Measurements from ENCODE around the gene ALDH4A1.
"Not testable (repeated sequence)": the region's sequence is repeated elsewhere in the genome, so short reads cannot be mapped to it uniquely, and the experiment has no call there.

The ALDH4A1 gene

DNA sequence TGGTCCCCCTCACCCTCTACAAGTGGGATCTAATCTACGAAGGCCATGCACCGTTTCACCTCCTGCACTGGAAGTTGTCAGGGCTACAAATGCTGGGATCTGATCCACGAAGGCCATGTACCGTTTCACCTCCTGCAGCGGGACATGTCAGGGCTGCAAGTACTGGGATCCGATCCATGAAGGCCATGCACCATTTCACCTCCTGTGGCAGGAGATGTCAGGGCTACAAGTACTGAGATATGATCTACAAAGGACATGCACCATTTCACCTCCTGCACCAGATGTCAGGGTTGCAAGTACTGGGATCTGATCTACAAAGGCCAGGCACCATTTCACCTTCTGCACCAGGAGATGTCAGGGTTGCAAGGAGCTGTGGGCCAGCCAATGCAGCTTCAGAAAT is 7.0 kb downstream of the ALDH4A1 start:
- DNase-seq: no peak

DNA sequence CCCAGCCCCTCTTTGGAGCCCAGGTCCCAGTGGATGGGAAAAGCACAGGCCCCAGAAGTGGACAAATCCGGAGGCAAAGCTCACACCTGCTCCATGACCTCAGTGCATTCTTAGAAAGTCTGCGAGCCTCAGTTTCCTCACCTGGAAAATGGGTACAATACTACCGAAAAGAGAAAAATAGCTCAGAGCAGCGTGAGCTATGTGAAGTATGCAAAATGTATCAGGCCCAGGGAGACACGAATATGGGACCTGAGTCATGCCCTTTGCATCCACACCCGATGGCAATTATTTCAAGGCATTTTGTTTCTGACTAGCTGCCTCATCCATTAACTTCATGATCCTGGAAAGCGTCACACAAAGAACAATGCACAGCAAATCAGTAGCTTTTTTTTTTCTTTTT is 9.2 kb downstream of the ALDH4A1 start:
- DNase-seq: no peak

DNA sequence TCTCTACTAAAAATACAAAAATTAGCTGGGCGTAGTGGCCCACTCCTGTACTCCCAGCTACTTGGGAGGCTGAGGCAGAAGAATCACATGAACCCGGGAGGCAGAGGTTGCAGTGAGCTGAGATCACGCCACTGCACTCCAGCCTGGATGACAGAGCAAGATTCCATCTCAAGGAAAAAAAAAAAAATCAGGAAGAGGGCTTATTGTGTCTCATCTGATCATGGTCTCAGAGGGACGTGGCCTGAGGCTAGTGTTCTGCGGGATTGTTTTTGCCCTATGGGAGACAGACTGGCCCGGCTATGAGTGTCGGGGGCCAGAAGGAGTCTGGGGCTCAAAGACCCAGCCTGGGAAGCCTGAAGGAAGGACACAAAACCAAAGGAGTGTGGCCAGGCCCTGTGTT is 10.5 kb downstream of the ALDH4A1 start:
- DNase-seq: not testable (repeated sequence)

DNA sequence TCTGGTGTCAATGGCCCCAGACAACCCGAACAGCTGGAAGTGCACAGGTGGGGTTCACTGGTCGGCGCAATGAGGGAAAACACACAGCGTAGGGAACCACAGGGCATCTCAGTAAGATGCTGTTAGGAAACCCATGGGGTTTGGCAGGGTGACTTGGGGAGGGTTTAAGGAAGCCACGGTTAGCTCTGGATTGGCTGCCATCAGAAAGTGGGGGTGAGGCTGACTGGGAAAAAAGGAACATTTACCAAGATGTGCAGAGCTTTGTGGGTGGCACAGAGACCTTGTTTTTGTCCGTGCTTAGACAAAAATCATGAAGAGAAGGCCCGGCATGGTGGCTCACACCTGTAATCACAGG is 11.0 kb downstream of the ALDH4A1 start:
- no peak for DNase-seq

DNA sequence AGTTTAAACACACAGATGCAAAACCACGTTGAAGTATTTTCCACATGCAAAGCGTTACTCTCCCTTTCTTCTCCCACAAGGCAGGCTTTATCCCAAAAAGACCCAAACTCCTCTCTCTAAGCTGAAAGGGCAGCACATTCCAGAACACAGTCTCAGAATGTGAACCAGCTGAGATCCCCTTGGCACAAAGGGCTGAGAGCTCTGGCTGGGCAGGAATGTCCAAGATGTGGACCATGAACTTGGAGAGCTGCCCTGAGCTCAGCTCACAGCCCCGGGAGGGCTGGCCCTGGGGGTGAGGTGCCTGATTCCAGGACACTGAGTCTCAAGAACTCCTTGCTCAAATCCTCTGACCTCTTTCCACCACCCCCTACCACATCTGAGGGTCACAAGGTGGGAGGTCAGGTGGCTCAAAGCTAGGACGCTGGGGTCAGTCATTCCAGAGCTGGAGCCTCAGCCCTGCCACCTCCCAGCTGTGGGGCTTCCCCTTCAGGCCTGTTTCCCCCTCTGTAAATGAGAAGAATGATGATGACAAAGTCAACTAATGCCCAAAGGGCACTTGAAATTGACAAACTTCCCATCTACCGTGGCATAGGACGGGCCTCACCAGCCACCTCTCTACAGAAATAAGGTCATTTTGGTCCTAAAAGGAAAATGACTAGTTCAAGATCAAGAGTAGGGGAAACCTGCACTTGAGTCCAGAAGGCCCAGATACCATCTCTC is 11.5 kb downstream of the ALDH4A1 start:
- DNase-seq: no peak

DNA sequence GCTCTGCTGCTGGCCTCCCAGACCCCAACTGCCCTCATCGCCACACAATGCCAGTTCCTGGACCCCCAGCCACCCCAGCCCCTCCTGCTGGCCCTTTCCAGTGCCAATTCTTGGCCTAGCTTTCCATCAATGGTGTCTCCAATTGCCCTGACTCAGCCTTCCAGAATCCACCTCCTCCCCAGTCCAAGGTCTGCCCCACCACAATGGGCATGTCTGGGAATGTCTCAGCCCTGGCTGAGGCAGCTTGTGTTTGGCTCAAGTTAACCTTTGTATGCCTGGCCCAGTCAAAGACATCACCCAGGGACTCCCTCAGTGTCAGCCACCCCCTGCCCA is 16.4 kb downstream of the ALDH4A1 start:
- no peak for DNase-seq

DNA sequence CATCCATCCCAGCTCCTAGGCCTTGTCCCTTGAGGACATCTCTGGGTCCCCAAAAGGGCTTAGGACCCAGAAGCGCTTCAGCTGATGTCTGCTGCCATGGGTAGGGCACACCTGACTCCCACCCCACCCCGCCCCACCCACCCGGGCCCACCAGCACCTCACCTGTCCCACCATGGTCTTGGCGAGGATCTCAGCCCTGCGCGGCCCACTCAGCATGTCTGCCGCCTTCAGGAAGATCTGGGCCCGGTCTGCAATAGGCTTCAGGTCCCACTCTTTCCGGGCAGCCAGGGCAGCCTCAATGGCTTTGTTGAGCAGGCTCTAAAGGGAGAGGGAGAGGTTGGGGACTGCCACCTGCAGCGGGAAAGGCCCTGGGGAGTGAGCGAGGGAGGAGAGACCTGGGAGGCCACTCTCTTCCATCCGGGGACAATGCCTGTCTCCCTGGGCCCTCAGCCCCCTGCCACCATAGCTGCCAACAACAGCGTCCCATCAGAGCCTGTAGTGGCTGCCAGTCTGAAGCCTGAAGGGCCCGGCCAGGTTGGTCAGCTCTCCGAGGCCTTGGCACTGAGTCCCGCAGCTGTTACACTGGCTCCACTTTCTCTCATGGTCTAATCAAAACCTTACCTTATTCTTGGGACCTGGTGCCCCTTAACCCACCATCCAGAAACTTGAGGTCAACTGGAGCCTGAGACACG is 16.9 kb downstream of the ALDH4A1 start:
- DNase-seq: no peak

DNA sequence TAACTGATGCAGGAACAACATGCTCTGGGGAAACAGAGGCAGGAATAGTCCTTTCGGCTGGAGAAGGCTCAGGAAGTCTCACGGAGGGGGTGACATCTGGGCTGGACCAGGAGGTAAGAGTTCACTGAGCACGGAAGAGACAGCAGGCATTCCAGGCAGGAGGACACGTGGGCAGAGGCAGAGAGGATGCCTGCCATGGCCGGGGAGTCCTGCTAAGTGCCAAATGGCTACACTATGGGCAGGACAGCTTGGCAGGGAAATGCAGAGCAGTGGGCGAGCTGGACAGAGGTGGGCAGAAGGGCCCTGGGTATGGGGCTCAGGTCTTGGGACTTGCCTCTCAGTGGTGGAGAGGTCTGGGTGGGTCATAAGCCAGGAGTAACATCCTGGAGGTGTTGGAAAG is 17.6 kb downstream of the ALDH4A1 start:
- no peak for DNase-seq

DNA sequence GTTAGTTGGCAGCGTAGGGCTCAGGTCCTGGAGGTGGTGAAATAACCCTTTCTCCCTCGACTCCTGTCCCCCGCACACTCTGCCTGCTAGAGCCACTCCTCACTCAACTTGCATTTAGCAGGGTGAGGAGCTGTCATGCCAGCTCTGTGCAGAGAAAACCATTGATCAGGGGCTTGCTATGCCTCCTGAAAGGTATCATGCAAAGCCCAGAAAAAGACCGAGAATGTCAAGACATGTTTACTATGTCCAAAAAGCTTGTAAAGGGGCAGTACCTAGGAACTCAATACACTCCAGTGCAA is 18.0 kb downstream of the ALDH4A1 start:
- DNase-seq: no peak

DNA sequence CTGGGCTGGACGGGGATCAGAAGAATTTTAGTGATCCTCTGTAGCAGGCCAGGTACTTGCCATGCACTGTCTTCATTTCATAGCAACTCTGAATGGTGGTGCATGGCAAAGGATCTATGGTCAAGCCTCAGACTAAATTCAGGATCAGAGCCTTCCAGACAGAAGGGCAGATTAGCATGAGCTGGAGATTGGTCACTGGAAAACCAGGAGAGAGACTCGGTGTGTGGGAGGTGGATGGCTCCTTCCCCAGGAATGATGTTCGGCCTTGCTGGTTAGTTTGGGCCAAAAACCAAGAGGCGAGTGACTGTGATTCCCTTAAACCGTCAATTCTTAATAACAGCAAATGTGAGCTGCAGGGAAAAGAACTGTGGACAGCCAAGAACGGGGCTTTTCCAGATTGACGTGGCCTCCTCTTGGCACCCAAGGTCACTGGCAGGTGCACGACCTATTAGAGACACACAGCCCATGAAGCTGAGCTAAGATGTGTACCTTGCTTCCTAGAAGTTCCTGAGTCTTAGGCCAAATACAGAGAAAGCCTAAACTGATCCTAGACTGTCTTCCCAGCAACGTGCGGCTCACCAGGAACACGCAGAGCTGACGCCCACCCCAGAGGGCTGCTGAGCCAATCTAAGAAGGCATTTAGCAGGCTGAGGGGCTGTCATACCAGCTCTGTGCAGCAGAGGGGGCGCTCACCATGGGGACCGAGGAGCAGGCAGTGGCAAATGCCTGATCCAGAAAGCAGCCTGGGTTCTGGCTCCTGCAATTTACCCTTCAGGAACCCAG is 18.5 kb downstream of the ALDH4A1 start:
- peak; percentile 39 for DNase-seq

DNA sequence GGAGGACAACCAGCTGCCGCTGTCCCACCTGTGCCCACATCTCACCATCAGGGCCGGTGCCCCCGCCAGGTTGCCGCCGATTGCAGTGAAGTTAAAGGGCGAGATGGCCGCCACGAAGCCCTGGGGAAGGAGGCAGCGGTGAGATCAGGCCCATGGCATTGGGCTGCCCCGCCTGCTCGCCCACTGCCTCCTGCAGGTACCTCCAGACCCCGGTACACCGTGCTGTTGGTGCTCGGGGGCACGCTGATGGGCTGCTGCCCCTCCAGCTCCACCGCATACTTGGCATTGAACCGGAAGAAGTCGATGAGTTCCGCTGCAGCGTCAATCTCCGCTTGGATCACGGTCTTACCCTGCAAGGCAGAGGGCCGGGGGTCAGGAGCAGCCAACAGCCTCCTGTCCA is 19.3 kb downstream of the ALDH4A1 start:
- DNase-seq: no peak

DNA sequence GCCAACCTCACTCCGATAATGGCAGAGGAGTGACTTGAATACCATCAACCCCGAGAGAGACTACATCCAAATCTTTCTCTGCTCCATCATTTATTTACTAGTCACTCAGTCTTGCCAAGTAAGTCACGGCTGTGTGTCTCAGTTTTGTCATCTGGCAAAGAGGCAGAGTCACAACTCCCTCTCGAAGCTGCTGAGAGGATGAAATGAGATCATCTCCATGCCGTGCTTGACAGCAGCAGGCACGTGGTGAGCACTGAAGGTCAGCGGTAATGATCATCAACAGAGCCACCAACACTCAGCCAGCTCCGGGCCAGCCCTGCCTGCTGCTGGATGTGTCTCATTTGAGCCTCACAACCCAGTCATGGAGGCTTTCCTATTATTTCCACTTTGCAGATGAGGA is 19.9 kb downstream of the ALDH4A1 start:
- no peak for DNase-seq

DNA sequence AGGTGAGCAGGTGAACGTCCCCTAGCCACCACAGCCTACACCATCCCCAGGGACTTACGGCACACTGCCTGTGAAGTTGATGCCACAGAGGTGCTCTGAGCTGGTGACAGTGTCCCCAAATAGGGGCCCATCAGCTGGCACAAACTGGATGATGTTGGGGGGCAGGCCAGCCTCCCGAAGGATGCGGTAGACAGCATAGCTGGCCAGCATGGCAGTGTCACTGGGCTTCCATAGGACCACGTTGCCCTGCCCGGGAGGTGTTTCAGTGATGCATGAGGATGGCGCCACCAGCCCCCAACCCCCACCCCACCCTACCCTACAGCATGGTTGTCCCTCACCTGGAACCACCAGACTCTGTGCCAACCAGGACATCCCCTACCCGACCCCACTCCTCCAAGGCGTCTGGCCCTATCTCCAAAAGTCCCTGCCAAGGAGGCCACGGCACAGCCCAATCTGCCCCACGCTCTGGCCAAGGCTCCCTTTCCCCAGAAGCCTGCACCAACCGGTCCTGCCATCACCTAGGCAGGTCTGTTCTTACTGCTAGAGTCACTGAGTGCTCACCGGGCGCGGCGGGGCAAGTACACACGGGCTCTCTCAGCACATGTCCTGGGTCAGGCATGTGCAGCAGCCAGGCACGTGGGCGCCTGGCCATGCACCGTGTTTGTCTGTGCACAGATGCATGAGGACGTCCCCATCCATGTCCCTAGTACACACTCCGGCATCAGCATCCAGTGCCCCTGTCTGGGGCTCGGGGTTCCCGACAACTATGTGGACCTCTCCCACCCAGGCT is 20.5 kb downstream of the ALDH4A1 start:
- DNase-seq: no peak

DNA sequence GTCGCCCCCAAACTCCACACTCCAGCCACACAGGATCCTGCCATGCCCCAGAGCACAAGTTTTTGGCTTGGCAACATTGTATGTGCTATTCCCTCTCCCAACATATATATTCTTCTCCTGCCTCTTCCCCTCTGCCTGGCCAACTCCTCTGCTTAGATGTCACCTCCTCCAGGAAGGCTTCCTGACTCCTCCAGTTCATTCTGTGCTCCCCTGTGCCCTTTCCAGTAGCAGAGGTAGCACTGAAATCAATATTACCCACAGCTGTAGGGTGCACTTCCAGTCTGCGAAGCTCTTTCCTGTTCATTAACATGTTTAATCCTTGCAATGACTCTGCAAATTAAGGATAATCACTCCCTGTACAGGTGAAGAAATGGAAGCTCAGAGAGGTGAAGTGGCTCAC is 21.2 kb downstream of the ALDH4A1 start:
- DNase-seq: no peak

DNA sequence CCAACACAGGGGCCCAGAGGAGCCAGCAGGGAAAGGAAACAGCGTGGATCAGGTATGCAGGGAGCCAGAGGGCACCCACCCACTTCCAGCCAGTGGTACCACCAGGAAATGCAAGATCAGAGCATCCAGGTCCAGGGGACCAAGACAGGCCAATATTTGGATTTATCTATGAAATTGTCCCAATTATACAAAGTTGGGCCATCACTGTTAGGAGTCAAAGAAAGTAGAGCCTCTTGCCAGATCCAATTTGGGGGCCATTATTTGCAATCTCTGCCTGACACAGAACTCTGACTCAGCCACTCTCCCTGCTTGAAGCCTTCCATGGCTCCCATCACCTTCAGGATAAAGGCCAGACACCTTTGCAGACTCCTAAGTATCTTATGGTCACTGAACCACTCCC is 21.8 kb downstream of the ALDH4A1 start:
- no peak for DNase-seq

DNA sequence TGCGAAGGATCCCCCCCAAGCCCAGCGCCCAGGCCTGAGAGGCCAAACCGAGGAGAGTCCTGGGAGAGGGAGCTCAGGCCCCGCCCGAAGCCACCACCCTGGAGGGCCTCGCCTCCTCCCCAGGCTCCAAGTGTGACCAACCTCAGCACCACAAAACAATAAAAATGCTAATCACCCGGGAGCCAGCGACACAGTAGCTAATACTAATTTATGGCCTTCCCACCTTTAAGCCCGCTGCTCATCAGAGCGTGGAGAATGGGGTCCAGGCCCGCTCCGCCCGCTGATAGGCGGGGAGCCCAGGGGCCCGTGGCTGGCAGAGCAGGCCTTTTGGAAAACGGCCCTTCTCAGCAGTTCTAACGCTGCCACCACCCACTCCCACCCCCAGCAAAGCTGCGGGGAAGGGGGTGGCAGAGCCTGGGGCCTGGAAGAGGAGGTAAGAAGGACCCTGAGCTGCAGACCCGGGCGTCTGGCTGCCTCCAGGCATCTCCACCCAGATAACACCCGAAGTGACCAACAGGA is 22.5 kb downstream of the ALDH4A1 start:
- DNase-seq: no peak

DNA sequence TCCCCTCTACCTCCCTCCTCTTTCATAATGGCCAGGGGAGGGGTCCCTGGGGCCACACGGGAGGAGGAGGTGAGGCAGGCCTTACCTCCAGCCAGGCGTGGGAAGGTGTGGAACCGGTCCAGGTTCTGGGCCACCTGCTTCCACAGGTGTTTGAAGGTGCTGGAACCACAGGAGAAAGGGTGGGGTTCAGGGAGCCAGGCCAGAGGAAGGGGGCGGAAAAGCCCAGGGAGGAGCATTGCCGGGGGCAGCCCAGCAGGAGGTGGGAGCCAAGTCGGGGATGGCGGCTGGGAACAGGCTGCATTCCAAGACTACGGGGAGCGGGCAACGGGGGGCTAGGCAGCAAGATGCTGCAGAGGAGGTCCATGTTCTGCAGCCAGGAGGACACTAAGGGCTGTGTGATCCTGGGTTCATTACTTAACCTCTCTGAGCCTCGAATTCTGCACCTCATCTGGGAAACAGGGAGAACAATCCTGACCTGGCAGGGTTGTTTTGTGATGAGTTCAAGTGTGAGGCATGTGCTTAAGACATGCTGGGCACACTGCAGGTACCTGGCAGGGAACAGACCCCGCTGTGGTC is 23.1 kb downstream of the ALDH4A1 start:
- no peak for DNase-seq

DNA sequence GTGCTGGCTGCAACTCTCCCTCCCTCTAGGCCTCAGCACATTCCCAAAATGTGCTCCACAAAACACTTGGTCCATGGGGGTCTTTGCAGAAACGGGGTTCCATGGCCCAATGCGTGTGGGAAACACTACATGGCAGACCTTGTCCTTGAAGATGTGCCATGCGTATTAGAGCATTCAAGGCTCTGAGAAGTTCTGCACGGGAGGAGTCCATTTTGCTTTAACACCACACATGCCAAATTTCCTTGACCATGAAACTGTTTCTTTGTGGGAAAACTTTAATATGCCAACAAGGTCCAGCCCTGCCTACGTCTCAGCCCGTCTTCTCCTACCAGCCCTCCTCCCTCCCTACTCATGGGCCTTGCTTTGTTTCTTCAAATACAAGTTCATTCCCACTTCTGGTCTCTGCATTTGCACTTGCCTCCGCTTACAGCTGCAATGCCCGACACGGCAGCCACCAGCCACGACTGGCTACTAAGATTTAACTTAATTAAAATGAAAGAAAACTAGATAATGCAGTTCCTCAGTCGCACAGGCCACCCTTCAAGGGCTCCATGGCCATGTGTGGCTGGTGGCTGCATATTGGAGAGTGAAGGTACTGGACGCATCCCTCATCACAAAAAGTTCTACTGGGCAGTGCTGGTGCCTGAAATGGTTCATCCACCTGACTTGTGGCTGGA is 23.7 kb downstream of the ALDH4A1 start:
- DNase-seq: no peak

DNA sequence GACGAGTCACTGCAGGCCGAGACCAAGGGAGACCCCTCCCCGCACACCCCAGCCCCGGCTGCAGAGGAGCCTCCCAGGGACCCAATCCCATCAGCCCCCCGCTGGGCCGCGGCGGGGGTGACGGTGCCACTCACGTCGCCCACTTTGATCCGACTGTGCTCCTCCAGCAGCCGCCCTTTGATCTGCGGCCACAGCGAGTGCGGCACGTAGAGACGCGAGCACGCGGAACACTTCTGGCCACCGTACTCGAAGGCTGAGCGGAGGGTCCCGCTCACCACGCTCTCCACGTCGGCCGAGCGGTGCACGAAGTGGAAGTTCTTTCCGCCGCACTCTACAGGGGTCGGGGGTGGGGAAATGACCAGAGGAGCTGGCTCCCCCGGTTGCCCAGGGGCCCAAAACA is 25.1 kb downstream of the ALDH4A1 start:
- no peak for DNase-seq

DNA sequence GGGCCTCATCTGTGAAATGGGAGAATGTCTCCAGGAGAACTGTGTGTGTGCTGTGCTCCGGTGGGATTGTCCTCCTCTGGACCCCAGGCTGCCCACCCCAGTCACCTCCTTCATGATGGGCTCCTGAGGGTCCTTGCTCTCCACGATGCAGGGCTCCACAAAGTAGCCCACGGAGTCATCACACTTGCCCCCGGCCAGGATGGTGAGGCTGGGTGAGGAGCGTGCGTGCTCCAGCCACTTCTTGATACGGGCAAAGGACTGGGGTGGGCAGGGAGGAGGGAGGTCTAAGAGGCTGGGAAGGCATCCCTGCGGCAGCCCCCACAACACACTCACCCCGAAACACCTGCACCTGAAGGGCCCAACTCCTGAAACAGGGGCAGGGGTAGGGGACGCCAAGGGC is 26.1 kb downstream of the ALDH4A1 start:
- no peak for DNase-seq

DNA sequence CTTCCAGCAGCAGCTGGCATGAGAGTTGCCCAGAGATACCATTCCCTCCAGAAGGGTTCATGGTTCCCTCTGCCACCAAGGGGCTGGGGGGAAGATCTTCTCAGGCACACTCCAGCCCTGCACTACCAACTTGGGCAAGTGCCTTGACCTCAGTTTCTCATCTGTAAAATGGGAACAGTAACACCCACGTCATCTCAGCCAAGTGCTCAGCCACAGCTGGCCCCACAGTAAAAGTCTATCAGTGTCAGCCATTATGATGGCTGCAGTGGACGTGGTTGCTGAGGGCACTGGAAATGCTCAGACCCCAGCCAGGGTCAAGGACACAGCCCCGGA is 26.6 kb downstream of the ALDH4A1 start:
- no peak for DNase-seq

DNA sequence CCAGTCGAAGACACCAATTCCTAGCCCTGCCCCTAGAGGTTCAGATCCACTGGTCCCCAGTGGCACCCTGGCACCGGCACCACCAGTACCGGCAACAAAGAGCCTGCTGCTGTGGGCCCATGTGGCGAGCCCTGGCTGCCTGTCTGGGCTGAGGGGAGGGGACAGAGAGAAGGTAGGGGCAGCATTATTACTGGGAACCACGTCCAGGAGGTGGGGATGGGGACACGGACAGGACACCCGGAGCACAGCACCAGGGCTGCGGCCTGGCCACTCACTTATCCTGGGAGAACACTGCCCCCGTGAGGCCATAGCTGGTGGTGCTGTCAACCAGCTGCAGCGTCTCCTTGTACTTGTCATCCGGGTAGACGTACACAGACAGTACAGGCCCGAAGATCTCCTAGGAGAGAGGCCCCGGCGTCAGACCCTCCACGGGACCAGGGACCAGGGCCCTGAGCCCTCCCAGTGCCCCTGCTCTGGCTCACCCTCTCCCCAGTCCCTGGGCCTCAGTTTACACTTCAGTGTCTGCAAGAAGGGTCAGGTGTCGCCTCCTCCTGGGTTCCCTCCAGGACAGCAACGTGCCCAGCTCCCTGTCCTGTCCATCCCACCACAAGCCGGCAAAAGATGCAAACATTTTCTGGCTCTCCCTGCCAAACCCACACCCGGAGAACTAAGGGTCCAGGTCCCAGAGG is 27.1 kb downstream of the ALDH4A1 start:
- DNase-seq: peak; percentile 28
